Smooth muscle cell (in vitro differentiated cells): ENCODE measurements around the gene KDM2A. TPM values are rescaled to one million over a fixed set of nuclear protein-coding genes. Genes with fewer than 3 reads are reported as not detected.
"Not testable (repeated sequence)": the region's sequence is repeated elsewhere in the genome, so short reads cannot be mapped to it uniquely, and the experiment has no call there.

Source experiments
- DNase-seq: peaks from one replicate; lab custom pipeline; 2025; ENCODE audit not compliant: unreplicated experiment; lab: John Stamatoyannopoulos, UW
- H2AFZ ChIP-seq: fragments of 200-600 bp; sonication (generic); 2 replicates; pipeline ENCODE4 v1.6.0; 2016; ENCODE audit warnings: antibody characterized with exemption, low read depth, mild to moderate bottlenecking
- H3F3A ChIP-seq: fragments of 200-600 bp; sonication (generic); 2 replicates; pipeline ENCODE4 v1.6.0; 2017; ENCODE audit warnings: antibody characterized with exemption, low read depth
- H3K27ac ChIP-seq: fragments of 200-600 bp; sonication (generic); 2 replicates; pipeline ENCODE4 v1.5.1; 2016; ENCODE audit warnings: low read depth, mild to moderate bottlenecking
- H3K27me3 ChIP-seq: fragments of 200-600 bp; sonication (generic); 2 replicates; pipeline ENCODE4 v1.6.1; 2016; ENCODE audit warnings: low read depth, mild to moderate bottlenecking
- H3K36me3 ChIP-seq: fragments of 200-600 bp; sonication (generic); 2 replicates; pipeline ENCODE4 v1.5.1; 2016; ENCODE audit warnings: low read depth
- H3K4me1 ChIP-seq: fragments of 200-600 bp; sonication (generic); 2 replicates; pipeline ENCODE4 v1.5.1; 2016; ENCODE audit warnings: low read depth
- H3K4me2 ChIP-seq: fragments of 200-600 bp; sonication (generic); 2 replicates; pipeline ENCODE4 v1.6.0; 2016; ENCODE audit warnings: mild to moderate bottlenecking
- H3K4me3 ChIP-seq: fragments of 200-600 bp; sonication (generic); 2 replicates; pipeline ENCODE4 v1.5.1; 2016; ENCODE audit warnings: mild to moderate bottlenecking
- H3K79me2 ChIP-seq: fragments of 200-600 bp; sonication (generic); 2 replicates; pipeline ENCODE4 v1.6.0; 2016; ENCODE audit warnings: low read depth, mild to moderate bottlenecking
- H3K9ac ChIP-seq: fragments of 200-600 bp; sonication (generic); 2 replicates; pipeline ENCODE4 v1.6.0; 2016; ENCODE audit warnings: low read depth
- H3K9me3 ChIP-seq: fragments of 200-600 bp; sonication (generic); replicated peaks from 2 replicates; pipeline ENCODE4 v1.5.1; 2016; ENCODE audit warnings: low read depth
- H4K20me1 ChIP-seq: fragments of 200-600 bp; sonication (generic); 2 replicates; pipeline ENCODE4 v1.6.0; 2016; ENCODE audit warnings: low read depth
- WGBS: methylation state at CpG from one replicate; pipeline ENCODE4 v1.1.7; 2016; ENCODE audit warnings: low lambda C conversion rate; 5-methylcytosine and 5-hydroxymethylcytosine counted together
- polyA plus RNA-seq: library from polyadenylated mRNA; unstranded; fragments of >200 nt; fragmentation: Nextera tagmentation; extraction: Ambion mirVana; gene quantifications from 2 replicates; pipeline ENCODE4 v1.2.1, GENCODE V29; 2016
- total RNA-seq: library from RNA; depleted of rRNA; stranded (reverse); fragments of >200 nt; gene quantifications from 2 replicates; pipeline ENCODE4 v1.2.3, GENCODE V29; 2014
- TF ChIP-seq, protein P1 (sequence below): fragments of 200-600 bp; sonication (generic); IDR thresholded peaks from 2 replicates; pipeline ENCODE4 v1.5.1; 2017; ENCODE audit warnings: borderline replicate concordance, mild to moderate bottlenecking, antibody characterized with exemption; ENCODE audit not compliant: insufficient read depth, poor library complexity, severe bottlenecking

The KDM2A gene
- total and polyA plus RNA-seq, 2 experiments from 2014 or later = 18.9 to 44.9 TPM

DNA sequence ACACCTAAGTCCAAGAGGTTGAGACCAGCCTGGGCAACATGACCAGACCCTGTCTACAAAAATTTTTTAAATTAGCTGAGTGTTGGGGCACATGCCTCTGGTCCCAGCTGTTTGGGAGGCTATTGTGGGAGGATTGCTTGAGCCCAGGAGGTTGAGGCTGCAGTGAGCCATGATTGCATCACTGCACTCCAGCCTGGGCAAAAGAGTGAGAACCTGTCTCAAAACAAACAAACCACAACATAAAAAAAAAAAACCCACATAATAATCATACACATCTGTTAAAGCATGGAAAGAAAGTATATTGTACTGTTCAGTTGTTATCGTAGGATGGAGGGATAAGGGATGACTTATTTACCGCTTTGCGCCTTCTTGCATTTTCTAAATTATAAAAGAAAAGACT is 111.3 kb downstream of the KDM2A start:
- Histone ChIP-seq H3K9me3 (no peaks in the 10 kb centered on the region), H3K79me2 (peaks cover 27% of the 10 kb centered on the region), H3K4me3 (no peak overlapping the region), H3K9ac (no peak overlapping the region), H3K4me1 (no peaks in the 10 kb centered on the region), H3F3A (no peaks in the 10 kb centered on the region), H3K36me3 (peaks cover 27% of the 10 kb centered on the region), H3K4me2 (no peak overlapping the region), H3K27me3 (no peaks in the 10 kb centered on the region), H2AFZ (no peak overlapping the region), H4K20me1 (peaks cover 25% of the 10 kb centered on the region), H3K27ac (no peak overlapping the region)
- TF ChIP-seq, protein P1, sequence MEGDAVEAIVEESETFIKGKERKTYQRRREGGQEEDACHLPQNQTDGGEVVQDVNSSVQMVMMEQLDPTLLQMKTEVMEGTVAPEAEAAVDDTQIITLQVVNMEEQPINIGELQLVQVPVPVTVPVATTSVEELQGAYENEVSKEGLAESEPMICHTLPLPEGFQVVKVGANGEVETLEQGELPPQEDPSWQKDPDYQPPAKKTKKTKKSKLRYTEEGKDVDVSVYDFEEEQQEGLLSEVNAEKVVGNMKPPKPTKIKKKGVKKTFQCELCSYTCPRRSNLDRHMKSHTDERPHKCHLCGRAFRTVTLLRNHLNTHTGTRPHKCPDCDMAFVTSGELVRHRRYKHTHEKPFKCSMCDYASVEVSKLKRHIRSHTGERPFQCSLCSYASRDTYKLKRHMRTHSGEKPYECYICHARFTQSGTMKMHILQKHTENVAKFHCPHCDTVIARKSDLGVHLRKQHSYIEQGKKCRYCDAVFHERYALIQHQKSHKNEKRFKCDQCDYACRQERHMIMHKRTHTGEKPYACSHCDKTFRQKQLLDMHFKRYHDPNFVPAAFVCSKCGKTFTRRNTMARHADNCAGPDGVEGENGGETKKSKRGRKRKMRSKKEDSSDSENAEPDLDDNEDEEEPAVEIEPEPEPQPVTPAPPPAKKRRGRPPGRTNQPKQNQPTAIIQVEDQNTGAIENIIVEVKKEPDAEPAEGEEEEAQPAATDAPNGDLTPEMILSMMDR = no peak
- DNase-seq = no peak
- WGBS = 93% methylated on average over 3 of the region's 3 CpGs

DNA sequence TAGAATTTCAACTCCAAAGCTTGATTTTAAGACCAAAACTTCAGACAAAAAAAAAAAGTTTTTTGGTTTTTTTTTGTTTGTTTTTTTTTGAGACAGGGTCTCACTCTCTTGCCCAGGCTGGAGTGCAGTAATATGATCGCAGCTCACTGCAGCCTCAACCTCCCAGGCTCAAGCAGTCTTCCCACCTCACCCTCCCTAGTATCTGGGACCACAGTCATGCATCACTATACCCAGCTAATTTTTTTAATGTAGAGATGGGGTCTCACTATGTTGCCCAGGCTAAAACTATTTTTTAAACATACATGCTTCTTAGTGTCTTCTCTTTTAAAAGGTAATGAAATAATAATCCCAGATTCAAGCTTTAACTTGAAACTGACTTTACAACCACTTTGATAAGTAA is 111.8 kb downstream of the KDM2A start:
- Histone ChIP-seq H3K79me2 (peaks cover 31% of the 10 kb centered on the region), H3K9me3 (no peaks in the 10 kb centered on the region), H3K36me3 (peaks cover 27% of the 10 kb centered on the region), H3K27me3 (no peaks in the 10 kb centered on the region), H3K4me2 (no peak overlapping the region), H3K4me1 (no peaks in the 10 kb centered on the region), H3K9ac (no peak overlapping the region), H4K20me1 (peaks cover 30% of the 10 kb centered on the region), H3K4me3 (no peak overlapping the region), H3K27ac (no peak overlapping the region), H2AFZ (no peak overlapping the region), H3F3A (peaks cover under 1% of the 10 kb centered on the region)
- TF ChIP-seq, protein P1 = no peak
- 100% methylated on average over 1 of the region's 1 CpG for WGBS
- DNase-seq = no peak

DNA sequence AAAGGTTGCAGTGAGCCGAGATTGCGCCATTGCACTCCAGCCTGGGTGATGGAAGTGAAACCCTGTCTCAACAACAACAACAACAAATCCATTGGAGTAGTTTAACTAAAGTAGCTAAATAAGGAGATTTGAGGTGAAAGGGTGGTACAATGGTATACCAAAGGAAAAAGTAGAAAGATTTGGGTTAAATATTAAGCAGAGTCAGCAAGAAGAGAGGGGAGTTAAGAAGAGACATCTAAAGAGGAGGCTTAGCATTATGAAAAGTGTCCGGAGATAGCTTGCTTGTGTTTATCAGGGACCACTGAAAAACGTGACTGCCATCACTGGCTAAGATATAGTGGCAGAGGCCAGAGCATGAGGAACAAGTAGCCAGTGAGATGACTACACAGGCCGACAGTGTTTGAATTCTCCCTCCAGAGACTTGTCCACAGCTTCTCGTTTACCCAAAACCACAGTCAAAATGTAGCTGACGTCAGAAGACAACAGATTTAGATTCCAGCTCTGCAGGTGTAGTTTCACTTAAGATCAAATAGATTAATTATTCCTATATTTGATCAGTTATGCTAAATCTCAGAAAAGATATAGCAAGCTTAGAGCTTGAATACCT is 114.6 kb downstream of the KDM2A start:
- H3K36me3 ChIP-seq = peaks cover 27% of the 10 kb centered on the region
- H3K79me2 ChIP-seq = peaks cover 43% of the 10 kb centered on the region
- WGBS = 93% methylated on average over 7 of the region's 7 CpGs
- peaks cover 21% of the 10 kb centered on the region for H3F3A ChIP-seq
- no peak overlapping the region for H2AFZ ChIP-seq
- no peak overlapping the region for H3K27ac ChIP-seq
- no peak for DNase-seq
- no peaks in the 10 kb centered on the region for H3K9me3 ChIP-seq
- no peak overlapping the region for H3K9ac ChIP-seq
- no peak overlapping the region for H3K4me2 ChIP-seq
- TF ChIP-seq, protein P1 = no peak
- no peaks in the 10 kb centered on the region for H3K27me3 ChIP-seq
- H3K4me1 ChIP-seq = peaks cover 10% of the 10 kb centered on the region
- no peak overlapping the region for H3K4me3 ChIP-seq
- peaks cover 56% of the 10 kb centered on the region for H4K20me1 ChIP-seq

DNA sequence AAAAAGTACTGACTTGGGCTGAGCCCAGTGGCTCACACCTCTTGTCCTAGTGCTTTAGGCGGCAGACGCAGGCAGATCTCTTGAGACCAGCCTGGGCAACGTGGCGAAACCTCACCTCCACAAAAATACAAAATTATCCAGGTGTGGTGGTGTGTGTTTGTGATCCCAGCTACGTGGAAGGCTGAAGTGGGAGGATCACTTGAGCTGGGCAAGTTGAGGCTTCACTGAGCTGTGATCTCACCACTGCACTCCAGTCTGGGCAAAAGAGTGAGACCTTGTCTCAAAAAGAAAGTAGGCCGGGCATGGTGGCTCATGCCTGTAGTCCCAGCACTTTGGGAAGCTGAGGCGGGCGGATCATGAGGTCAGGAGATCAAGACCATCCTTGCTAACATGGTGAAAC is 115.5 kb downstream of the KDM2A start:
- Histone ChIP-seq H4K20me1 (peaks cover 65% of the 10 kb centered on the region), H3F3A (peaks cover 26% of the 10 kb centered on the region), H3K79me2 (peaks cover 39% of the 10 kb centered on the region), H3K36me3 (peaks cover 20% of the 10 kb centered on the region), H3K4me1 (peaks cover 19% of the 10 kb centered on the region)
- WGBS = 98% methylated on average over 8 of the region's 8 CpGs
- not testable (repeated sequence) for H3K4me2 ChIP-seq, H3K27me3 ChIP-seq, DNase-seq, H3K4me3 ChIP-seq, H2AFZ ChIP-seq, H3K9ac ChIP-seq, H3K9me3 ChIP-seq, H3K27ac ChIP-seq
